ENCODE measurements around the gene NECTIN1.

NECTIN1 gene

DNA sequence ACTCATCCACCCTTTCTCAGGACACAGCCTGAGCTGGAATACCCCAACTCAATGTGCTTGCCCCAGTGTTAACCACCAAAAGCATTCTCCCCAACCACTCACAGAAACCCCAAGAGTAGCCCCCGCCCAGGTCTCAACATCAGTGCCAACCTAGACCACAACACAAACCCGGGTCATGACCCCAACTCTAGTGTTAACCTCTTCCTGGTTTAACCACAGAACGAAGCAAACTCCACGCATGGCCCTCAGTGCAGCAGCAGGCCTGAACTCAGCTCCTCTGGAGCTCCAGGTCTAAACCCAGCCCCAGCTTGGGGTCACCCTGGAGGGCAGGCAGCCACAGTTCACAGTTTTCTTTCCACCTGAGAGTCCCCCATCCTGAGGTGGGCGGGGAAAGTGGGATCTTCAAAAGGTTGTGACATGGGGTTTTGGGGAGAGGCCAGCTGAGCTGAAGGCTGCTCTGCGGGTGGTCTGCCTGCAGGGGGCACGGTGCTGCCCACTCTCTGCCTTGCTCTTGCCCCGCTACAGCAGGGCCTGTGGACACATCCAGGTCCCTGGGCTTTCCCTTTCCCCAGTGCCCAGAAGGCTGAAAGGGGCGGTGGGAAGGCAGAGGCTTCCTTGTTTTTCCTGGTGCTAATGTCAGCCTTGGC is 37.9 kb downstream of the NECTIN1 start:
- DNase-seq: peak; percentile 27

DNA sequence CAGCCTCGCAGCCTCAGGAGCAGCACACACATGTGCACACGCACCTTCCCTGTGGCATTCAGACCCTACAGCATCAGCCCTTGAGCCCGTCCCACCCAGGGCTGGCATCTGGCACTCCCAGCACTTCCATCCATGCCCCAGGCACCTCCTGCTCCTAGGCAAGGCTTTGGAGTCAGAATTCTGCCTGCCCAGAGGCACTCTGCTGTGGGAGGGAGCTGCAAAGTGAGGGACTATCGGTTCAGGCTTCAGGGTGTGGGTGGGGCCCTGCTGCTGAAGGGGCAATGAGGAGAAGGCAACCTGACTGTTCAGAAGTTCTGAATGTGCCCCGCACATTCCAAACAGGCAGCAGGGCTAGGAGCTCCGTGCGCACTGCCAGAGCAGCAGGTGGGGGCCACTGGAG is 39.7 kb downstream of the NECTIN1 start:
- no peak for DNase-seq

DNA sequence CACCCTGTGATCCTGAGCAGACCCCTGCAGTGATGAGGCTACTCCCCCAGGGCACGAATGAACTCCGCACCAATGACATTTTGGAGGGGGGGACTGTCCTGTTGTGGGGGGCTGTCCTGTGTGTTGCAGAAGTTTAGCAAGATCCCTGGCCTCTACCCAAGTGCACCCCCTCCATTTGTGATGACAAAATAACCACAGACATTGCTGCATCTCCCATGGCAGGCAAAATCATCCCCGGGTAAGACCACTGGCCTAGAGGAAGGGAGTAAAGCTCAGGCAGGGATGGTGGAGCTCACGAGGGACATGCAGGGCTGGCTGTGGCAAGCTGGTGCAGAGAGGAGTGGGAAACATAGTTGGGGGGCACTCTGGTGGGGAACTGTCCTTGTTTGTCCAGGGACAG is 40.6 kb downstream of the NECTIN1 start:
- DNase-seq: no peak

DNA sequence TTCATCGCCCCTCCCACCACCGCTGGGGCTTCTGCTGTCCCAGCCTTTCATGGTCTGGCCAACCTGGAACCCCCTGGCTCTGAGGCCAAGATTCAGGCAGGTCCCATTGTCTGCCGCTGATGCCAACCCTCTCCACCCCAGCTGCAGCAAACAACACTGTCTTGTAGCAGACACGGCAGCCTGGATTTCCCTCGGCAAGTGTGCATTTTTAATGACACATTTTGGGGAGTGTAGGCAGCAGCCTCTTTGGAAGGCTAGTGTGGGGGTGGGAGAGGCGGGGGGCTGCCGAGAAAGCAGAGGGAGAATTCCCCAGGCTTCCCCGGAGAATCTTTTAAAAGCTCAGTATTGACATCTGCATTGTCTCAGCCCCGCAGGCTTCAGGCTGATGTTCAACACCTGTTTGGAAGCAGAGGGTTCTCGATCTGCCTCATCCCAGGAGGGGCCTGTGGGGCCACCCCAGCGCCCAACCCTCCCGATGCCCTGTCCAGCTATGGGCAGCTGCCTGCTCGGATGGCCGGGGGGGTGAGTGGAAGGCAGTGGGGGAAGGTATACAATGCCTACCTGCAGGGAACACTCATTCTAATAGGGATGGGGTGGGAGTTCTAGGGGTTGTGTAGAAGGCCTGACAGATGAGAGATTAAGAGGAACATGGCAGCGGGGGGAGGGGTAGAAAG is 41.5 kb downstream of the NECTIN1 start:
- no peak for DNase-seq

DNA sequence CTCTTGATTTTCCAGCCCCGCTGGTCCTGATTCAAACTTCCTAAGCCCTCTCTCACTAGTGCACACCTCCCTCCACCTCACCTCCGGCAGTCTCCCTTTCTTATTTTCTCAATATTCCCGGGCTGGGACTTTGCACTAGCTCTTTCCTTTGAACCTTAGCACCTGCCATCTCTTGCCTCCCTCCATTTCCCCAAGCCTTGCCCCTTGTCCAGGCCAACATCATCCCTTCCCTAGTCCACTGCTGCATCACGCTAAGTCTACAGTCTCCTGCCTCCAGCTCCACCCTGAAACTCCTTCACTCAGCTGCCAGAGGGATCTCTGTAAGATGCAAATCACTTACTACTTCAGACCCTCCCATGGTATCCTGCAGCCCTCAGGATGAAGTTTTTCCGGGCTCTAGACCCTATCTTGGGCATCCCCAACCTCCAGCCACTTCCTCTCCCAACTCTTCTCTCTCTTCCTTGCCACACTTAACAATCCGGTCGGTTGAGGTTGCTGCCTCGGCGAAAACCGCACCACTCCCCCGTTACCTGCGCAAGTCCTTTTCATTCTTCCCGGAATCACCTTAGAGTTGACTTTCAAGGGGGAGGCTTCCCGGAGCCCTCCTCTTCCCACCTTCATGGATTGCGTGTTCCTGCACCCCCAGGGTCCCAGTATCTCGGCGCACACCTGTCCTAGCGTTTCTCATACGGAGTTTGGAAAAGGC is 42.7 kb downstream of the NECTIN1 start:
- no peak for DNase-seq

DNA sequence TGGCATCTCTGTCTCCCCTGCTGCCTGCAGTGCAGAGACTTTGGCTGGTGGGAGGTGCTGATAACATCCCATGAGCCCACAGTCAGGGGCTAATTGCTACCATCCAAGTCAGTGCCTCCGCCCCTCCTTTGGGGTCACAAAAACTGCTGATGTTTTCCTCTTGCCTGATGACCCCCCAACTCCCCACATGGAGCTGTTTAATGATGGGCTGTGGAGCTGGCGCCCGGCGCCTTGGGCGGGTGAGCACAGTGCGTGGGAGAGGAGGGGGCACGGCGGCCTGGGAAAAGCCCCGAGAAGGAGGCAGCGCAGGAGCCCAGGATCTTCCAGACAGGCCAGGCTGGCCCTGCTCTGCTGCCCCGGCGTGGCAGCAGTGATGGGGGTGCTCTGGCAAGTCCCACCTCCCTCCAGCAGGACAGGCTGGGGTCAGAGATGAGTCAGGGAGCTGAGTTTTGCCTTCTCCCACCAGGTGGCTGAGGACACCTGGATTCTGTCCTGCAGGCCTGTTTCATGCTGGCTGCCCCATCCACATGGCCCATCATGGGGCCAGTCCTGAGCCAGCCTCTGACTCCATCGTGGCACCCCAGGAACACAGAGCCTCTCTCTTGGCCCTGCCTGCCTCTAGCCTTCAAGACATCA is 43.8 kb downstream of the NECTIN1 start:
- DNase-seq: no peak

DNA sequence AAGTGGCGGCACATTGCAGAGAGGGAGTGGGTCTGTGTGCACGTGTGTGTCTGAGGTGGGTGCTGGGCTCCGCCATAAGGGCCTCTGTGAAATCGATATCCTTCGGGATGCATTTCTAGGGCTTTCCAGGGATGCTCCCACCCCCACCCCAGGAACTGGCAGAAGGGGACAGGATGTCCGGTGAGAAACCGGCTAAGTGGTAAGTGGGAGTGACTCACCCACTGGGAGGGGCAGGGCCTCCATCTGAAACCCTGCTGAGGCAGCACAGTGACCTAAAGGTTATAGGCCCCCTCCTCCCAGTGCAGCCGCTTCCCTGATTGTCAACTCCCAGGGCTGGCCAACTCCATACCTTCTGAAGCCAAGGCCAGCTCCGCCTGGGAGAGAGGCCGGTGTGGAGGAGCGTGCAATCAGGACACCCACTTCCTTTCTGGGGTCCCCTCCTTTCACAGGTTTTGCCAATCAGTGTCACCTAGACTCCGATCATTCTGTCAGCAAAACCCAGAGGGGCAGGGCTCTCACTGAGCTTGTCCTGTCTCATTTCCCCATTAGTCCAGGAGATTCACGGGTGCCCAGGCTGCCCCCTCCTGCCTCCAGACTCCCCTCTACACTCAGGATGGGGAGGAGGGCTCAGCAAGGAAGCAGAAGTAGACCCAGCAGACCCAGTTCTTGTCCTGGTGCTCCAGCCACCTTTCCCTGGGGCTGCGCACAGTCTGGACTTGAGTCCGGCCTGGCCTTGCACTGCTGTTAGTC is 44.5 kb downstream of the NECTIN1 start:
- no peak for DNase-seq

DNA sequence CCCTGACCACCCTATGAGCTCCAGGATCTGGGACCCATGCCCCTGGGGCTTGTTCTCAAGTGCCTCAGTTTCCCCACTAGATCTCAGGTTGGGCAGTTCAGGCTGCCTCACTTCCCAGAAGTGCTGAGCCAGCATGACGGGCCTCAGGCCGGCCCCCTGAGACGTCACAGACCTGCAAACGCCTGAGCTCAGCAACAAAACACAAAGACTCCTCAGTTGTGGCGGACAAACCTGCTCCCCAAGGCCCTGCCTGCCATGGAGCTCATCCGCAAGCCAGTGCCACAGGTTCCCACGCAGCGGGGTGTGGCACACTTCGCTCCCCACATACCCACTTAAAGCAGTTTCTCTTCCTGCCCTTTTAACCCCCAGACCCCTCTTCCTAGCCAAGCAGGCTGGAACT is 45.2 kb downstream of the NECTIN1 start:
- no peak for DNase-seq

DNA sequence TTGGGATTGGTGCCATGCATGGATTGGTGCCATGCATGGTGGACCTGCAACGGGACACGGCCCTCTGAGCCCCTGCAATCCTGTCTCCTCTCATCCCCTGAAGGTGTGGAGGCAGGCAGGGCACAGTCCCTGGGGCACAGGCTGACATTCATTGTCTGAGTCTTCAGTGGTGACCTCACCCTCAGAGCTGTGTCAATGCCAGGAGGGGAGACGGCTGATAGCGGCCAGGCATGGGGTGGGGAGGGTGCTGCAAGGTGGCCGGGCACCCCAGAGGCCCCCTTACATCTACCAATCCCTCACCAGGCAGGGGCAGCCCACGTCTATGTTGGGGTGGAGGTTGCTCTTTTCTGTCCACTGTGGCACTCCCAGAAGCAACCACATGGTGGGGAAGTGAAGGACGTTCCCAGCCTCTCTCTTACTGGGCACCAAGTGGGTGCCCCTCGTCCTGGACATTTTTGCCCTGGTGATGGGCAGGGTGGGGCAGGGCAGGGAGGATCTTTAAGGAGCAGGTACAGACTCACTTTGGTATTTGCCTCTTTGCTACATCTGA is 47.6 kb downstream of the NECTIN1 start:
- DNase-seq: no peak

DNA sequence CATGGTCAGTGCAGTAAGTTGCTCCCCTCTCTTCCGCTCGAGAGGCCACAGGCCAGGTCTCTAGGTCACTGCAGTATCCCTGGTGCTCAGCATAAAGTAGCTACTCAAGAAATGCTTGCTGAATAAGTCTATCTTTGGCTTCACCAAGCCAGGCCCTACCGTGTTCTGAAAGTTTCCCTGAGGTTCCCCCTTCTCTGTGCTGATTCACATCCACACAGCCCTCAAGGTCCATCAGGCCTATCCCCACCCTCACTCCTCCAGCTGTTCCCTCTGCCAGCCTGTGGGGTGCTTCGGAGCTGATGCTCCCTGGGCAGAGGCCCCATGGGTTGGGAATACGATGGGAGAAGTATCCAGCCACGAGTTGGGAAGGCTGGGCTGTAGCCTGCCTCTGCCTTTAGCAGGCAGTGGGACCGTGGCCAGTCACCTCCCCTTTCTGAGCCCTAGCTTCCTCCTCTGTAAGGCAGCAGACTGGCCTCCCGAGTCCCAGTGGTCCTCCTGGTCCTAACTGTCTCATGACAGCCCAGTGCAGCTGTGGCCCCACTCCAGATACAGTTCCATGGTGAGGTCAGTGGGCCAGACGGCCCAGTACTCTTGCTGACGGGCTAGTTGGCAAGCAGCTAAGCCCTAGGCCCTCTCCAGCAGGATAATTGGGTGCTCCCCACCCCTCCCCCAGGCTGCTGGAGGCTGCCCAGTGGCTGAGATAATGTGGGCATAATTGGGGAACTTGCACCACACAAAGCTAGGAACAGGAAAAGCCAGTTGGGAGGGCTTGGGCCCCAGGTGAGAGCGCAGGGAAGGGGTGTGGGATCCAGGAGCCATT is 48.2 kb downstream of the NECTIN1 start:
- no peak for DNase-seq

DNA sequence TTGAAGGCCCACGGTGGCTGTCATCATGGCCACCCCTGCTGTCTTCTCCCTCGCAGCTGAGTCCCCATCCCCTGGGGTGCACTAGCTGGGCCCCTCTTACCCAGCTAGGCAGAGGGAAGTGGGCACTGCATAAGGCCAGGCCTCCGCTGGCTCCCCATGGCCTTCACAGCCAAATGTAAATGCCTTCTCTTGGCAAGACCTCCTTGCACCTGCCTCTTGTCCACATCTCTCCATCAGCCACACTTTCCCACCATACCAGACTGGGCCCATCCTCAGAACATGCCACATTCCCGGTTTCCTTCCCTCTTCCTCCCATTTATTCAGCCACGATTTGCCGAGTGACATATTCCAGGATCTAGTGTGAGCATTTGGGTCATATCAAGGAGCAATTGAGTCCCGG is 49.7 kb downstream of the NECTIN1 start:
- no peak for DNase-seq

DNA sequence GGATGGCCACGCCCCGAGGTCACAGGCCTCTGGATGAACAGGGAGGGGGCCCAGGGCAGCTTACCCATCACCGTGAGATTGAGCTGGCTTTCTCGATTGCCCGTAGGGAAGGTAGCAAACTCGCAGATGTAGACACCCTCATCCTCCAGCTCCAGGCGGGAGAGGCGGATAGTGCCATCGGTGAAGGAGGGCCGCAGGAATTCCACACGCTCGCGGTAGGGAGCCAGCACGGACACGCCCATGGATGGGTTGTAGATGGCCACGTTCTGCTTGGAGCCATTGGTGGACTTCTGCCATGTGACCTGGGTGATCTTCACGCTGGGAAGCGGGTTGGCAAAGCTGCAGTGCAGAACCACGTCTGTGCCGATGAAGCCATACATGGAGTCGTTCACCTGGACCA is 50.6 kb downstream of the NECTIN1 start:
- no peak for DNase-seq

DNA sequence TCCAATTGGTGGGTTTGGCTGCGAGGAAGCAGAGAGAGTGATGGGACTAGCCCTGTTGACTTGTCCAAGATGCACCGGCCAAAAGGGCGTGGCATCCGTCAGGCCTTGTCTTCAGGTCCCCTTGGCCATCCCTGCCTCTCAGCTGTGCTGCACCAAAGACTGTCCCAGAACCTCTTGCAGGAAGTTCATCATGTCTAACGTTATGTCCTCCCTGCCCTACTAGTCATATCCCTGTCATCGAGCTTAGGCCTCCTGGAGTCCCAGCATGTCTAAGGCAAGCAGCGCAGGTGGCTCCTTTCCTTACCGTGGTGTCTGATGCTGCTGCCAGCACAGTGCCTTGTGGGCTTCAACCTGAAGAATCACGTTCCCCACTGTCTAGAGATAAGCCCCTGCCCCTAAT is 51.2 kb downstream of the NECTIN1 start:
- DNase-seq: no peak

DNA sequence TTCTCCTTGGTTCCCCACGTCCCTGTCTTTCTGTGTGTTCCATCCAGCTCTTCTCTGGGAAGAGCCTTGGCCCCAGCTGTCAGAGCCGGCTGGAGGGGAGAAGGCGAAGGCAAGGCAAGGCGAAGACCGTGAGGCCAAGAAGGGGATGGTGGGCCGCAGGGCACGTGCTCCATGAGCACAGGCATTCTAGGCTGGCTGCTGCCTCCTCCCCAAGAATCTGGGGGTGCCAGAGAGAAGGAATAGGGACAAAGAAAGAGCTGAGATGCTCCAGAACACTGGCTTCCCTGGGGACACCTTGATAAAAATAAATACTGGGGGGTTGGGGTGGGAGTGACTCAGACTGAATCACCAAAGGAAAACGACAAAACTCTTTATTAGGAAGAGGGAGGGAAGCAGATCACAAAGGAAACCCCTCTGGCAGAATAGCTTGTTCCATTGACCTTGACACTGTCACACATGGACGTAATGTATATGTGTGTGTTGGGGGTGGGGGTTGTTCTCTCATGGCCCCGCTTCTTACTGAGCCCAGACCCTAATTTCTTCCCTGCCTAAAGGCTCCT is 52.5 kb downstream of the NECTIN1 start:
- DNase-seq: no peak

DNA sequence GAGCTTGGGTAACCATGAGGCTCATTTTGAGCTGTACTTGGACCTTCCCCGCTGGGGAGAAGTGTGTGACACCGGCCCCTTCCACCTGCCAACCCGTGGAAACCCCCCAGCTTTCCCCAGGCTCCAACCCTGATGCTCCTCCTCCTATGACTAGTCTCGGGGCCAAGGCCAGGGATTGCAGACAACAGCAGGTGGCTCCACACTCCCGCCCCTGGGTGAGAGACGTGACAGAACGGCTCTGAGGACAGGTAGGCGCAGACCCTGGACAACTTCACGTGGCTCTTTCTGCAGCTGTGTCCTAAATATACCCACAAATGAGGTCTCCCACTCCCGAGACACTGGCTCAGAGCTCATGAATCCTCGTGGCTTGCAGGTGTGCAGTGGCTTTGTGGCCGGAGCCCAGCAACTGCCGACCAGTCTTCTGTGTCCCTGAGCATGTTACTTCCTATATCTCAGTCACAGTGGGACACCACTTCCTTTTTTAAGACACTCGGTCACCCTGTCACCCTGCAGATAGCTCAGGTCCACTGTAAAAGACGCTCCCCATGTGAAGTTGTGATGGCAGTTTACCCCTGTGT is 55.2 kb downstream of the NECTIN1 start:
- DNase-seq: peak; percentile 22

DNA sequence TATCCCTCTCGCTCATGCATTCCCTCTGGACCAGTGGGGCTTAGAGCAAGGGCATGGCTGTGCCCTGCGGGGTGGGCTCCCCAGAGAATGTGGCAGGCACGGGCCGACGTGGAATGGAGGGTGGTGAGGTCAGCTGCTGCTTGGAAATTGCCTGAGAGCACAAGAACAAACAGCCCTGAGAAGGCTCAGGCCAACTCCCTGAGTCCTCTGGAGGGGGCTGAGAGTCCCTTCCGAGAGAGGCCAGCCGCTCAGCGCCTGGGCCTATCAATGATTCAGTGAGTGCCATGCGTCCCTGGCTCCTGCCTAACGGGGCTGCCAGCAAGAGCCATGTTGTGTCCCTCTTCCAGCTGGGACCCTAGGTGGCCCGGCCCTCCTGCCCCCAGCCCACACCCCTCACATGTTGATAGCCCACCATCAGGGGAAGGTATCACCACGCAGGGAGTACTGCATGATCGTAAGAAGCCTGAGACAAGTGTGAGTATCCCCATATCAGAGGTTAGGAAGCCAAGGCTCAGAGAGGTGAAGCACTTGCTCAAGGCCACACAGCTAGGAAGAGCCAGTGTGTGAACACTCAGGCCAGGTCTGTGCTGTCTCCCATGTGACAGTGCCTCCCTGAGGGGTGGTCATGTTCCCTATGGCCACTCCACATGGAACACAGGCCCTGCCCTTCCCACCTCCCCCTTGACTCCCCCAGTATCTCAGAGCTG is 55.8 kb downstream of the NECTIN1 start:
- no peak for DNase-seq

DNA sequence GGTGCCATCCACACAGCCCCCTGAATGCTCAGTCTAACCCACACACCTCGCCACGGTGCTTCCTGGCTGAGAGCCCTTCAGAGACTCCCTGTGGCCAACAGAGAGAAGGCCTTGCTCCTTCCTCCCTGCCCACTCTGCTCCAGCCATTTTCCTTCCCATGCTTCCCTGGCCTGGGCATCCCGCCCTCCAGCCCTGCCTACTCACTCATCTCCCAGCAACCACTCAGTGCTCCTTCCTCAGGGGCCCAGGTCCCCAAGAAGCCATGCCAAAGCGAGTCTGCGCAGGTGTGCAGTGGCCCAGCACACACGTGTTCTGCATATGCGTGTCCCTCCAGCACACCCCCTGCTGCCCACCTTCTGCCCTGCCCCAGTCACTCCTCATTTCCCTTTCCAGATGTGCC is 56.4 kb downstream of the NECTIN1 start:
- no peak for DNase-seq

DNA sequence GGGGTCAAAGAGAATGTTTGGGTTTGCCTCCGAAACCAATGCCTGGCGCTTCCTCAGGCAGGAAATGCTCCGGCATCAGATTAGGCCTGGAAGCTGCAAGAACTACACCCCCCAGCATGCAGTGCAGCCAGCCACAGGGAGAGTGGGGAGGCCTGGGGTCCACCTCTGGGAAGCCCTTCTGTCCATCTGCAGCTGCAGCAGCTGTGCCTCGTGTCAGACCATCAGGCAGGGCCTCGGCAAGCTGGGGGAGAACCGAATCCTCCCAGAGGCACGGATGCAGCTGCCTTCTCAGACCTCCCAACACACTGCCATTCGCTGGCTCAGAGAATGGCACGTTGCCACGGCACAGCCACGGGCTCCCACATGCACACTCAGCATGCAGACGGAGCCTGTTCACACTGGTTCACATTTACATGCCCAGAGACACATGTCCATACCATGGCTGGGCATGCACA is 57.4 kb downstream of the NECTIN1 start:
- DNase-seq: no peak

DNA sequence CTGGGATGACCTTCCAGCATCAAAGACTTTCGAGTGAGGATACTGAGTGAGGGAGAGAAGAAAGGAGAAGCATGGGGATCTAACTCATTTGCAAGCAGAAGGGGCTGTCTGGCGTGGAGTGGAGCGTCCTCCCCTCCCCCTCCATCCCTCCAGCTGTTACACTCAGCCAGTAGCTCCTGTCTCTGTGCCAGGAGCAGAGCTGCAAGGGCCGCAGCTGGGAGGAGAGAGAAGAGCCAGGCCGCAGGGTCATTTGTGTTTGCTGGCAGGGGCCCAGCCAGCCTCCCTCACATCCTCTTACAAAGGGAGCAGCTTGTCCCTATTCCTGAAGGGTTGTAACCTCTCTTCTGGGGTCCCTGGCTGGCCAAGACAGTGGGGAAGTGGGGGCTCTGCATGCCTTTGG is 57.9 kb downstream of the NECTIN1 start:
- no peak for DNase-seq

DNA sequence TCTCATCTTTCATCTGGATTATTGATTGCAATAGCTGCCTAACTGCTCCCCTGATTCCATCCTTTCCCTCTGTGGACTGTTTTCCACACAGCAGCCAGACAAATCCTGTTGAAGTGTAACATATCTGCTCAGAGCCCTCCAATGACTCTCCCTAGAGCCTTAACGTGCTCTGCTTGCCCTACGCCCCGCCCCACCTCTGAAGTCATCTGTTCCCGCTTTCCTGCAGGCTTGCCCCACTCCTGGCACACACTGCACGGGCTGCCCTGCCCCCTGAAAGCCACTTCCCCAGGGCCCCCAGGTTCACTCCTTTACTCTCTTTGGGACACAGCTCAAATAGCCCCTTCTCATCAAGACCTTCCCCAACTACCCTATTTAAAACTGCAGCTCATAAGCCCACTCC is 59.5 kb downstream of the NECTIN1 start:
- no peak for DNase-seq
